ENCODE measurements around the gene WNK2. TPM values are rescaled to one million over a fixed set of nuclear protein-coding genes. Genes with fewer than 3 reads are reported as not detected.

WNK2 gene
- total and polyA plus RNA-seq, 4 donors, result 0.13 to 3.7 (median 2.9) TPM

GRCh38 chr9:93169444-93169843 is 14.5 kb upstream of the WNK2 start:
- H3K4me1 ChIP-seq (ENCODE audit: control insufficient read depth in 1 of 2, insufficient read depth in 2 of 2, low read length in 2 of 2), result no peaks in the 10 kb centered on the region
- H3K9me3 ChIP-seq (ENCODE audit: control insufficient read depth, low read length), result no peaks in the 10 kb centered on the region
- no peak for ATAC-seq (ENCODE audit: low FRiP score)
- 95 to 100% methylated on average over 1 of the region's 1 CpG for WGBS, 2 donors
- intact Hi-C loops (cut with DNase I), result loop anchor here (10.0 kb wide), 1 partner anchor 395 kb away; no protein-coding TSS in a partner anchor
- H3K27me3 ChIP-seq (ENCODE audit: control insufficient read depth in 1 of 2, insufficient read depth in 2 of 2, low read length in 1 of 2), result no peaks in the 10 kb centered on the region
- no peak overlapping the region for H3K27ac ChIP-seq (ENCODE audit: low read depth in 1 of 2, low read length in 2 of 2)
- H3K36me3 ChIP-seq (ENCODE audit: control insufficient read depth in 1 of 2, insufficient read depth in 2 of 2, low read length in 1 of 2), result no peaks in the 10 kb centered on the region
- no peak overlapping the region for H3K4me3 ChIP-seq (ENCODE audit: low read length in 2 of 2)
- no peak for DNase-seq

GRCh38 chr9:93170571-93170970 is 13.4 kb upstream of the WNK2 start:
- H3K27me3 ChIP-seq (ENCODE audit: control insufficient read depth in 1 of 2, insufficient read depth in 2 of 2, low read length in 1 of 2), result no peaks in the 10 kb centered on the region
- ATAC-seq (ENCODE audit: low FRiP score) (no peak), DNase-seq (no peak)
- H3K36me3 ChIP-seq (ENCODE audit: control insufficient read depth in 1 of 2, insufficient read depth in 2 of 2, low read length in 1 of 2), result no peaks in the 10 kb centered on the region
- no peaks in the 10 kb centered on the region for H3K9me3 ChIP-seq (ENCODE audit: control insufficient read depth, low read length)
- H3K27ac ChIP-seq (ENCODE audit: low read depth in 1 of 2, low read length in 2 of 2), result no peak overlapping the region
- WGBS, 2 donors, result 91 to 92% methylated on average over 8 of the region's 8 CpGs
- intact Hi-C loops (cut with DNase I), result no loop called here
- no peaks in the 10 kb centered on the region for H3K4me1 ChIP-seq (ENCODE audit: control insufficient read depth in 1 of 2, insufficient read depth in 2 of 2, low read length in 2 of 2)
- no peak overlapping the region for H3K4me3 ChIP-seq (ENCODE audit: low read length in 2 of 2)

- no peak for ATAC-seq (ENCODE audit: low FRiP score)
- intact Hi-C loops (cut with DNase I), result no loop called here
These were observed 12.5 kb upstream of the WNK2 start for GRCh38 chr9:93171261-93171990.

GRCh38 chr9:93172666-93173364 is 11.1 kb upstream of the WNK2 start:
- H3K27me3 ChIP-seq (ENCODE audit: control insufficient read depth in 1 of 2, insufficient read depth in 2 of 2, low read length in 1 of 2), result no peaks in the 10 kb centered on the region
- DNase-seq (no peak), ATAC-seq (ENCODE audit: low FRiP score) (no peak)
- no peak overlapping the region for H3K27ac ChIP-seq (ENCODE audit: low read depth in 1 of 2, low read length in 2 of 2)
- intact Hi-C loops (cut with DNase I), result no loop called here
- H3K9me3 ChIP-seq (ENCODE audit: control insufficient read depth, low read length), result no peaks in the 10 kb centered on the region
- no peaks in the 10 kb centered on the region for H3K4me1 ChIP-seq (ENCODE audit: control insufficient read depth in 1 of 2, insufficient read depth in 2 of 2, low read length in 2 of 2)
- H3K4me3 ChIP-seq (ENCODE audit: low read length in 2 of 2), result no peak overlapping the region
- 88% methylated on average over 20 of the region's 20 CpGs for WGBS, 2 donors
- H3K36me3 ChIP-seq (ENCODE audit: control insufficient read depth in 1 of 2, insufficient read depth in 2 of 2, low read length in 1 of 2), result no peaks in the 10 kb centered on the region

More at GRCh38 chr9:93171261-93171990, 12.5 kb upstream of the WNK2 start:
- no peak for DNase-seq
- Histone ChIP-seq H3K9me3 (ENCODE audit: control insufficient read depth, low read length) (no peaks in the 10 kb centered on the region), H3K36me3 (ENCODE audit: control insufficient read depth in 1 of 2, insufficient read depth in 2 of 2, low read length in 1 of 2) (no peaks in the 10 kb centered on the region), H3K27me3 (ENCODE audit: control insufficient read depth in 1 of 2, insufficient read depth in 2 of 2, low read length in 1 of 2) (no peaks in the 10 kb centered on the region), H3K27ac (ENCODE audit: low read depth in 1 of 2, low read length in 2 of 2) (no peak overlapping the region), H3K4me1 (ENCODE audit: control insufficient read depth in 1 of 2, insufficient read depth in 2 of 2, low read length in 2 of 2) (no peaks in the 10 kb centered on the region), H3K4me3 (ENCODE audit: low read length in 2 of 2) (no peak overlapping the region)
- 94 to 96% methylated on average over 8 of the region's 8 CpGs for WGBS, 2 donors

GRCh38 chr9:93173365-93174051 is 10.4 kb upstream of the WNK2 start:
- H3K4me3 ChIP-seq (ENCODE audit: low read length in 2 of 2), result no peak overlapping the region
- no peaks in the 10 kb centered on the region for H3K4me1 ChIP-seq (ENCODE audit: control insufficient read depth in 1 of 2, insufficient read depth in 2 of 2, low read length in 2 of 2)
- no peak overlapping the region for H3K27ac ChIP-seq (ENCODE audit: low read depth in 1 of 2, low read length in 2 of 2)
- no peaks in the 10 kb centered on the region for H3K27me3 ChIP-seq (ENCODE audit: control insufficient read depth in 1 of 2, insufficient read depth in 2 of 2, low read length in 1 of 2)
- DNase-seq (no peak), ATAC-seq (ENCODE audit: low FRiP score) (no peak)
- WGBS, 2 donors, result 87 to 88% methylated on average over 12 of the region's 12 CpGs
- intact Hi-C loops (cut with DNase I), result no loop called here
- no peaks in the 10 kb centered on the region for H3K9me3 ChIP-seq (ENCODE audit: control insufficient read depth, low read length)
- no peaks in the 10 kb centered on the region for H3K36me3 ChIP-seq (ENCODE audit: control insufficient read depth in 1 of 2, insufficient read depth in 2 of 2, low read length in 1 of 2)

GRCh38 chr9:93174976-93175375 is 9.0 kb upstream of the WNK2 start:
- DNase-seq, result no peak
- Histone ChIP-seq H3K27ac (ENCODE audit: low read depth in 1 of 2, low read length in 2 of 2) (no peak overlapping the region), H3K4me1 (ENCODE audit: control insufficient read depth in 1 of 2, insufficient read depth in 2 of 2, low read length in 2 of 2) (no peaks in the 10 kb centered on the region), H3K27me3 (ENCODE audit: control insufficient read depth in 1 of 2, insufficient read depth in 2 of 2, low read length in 1 of 2) (no peaks in the 10 kb centered on the region), H3K36me3 (ENCODE audit: control insufficient read depth in 1 of 2, insufficient read depth in 2 of 2, low read length in 1 of 2) (no peaks in the 10 kb centered on the region), H3K4me3 (ENCODE audit: low read length in 2 of 2) (no peak overlapping the region), H3K9me3 (ENCODE audit: control insufficient read depth, low read length) (no peaks in the 10 kb centered on the region)
- intact Hi-C loops (cut with DNase I), result no loop called here
- ATAC-seq (ENCODE audit: low FRiP score), result no peak
- 85 to 88% methylated on average over 3 of the region's 3 CpGs for WGBS, 2 donors

GRCh38 chr9:93177676-93178075 is 6.3 kb upstream of the WNK2 start:
- no peak for ATAC-seq (ENCODE audit: low FRiP score)
- no peak for DNase-seq
- H3K27me3 ChIP-seq (ENCODE audit: control insufficient read depth in 1 of 2, insufficient read depth in 2 of 2, low read length in 1 of 2), result no peaks in the 10 kb centered on the region
- no peaks in the 10 kb centered on the region for H3K4me1 ChIP-seq (ENCODE audit: control insufficient read depth in 1 of 2, insufficient read depth in 2 of 2, low read length in 2 of 2)
- 91 to 95% methylated on average over 6 of the region's 6 CpGs for WGBS, 2 donors
- no peaks in the 10 kb centered on the region for H3K9me3 ChIP-seq (ENCODE audit: control insufficient read depth, low read length)
- intact Hi-C loops (cut with DNase I), result no loop called here
- H3K27ac ChIP-seq (ENCODE audit: low read depth in 1 of 2, low read length in 2 of 2), result no peak overlapping the region
- no peaks in the 10 kb centered on the region for H3K36me3 ChIP-seq (ENCODE audit: control insufficient read depth in 1 of 2, insufficient read depth in 2 of 2, low read length in 1 of 2)
- no peak overlapping the region for H3K4me3 ChIP-seq (ENCODE audit: low read length in 2 of 2)

- intact Hi-C loops (cut with DNase I), result no loop called here
- ATAC-seq (ENCODE audit: low FRiP score) (no peak), DNase-seq (no peak)
- no peaks in the 10 kb centered on the region for H3K4me1 ChIP-seq (ENCODE audit: control insufficient read depth in 1 of 2, insufficient read depth in 2 of 2, low read length in 2 of 2)
- H3K4me3 ChIP-seq (ENCODE audit: low read length in 2 of 2), result no peak overlapping the region
- no peak overlapping the region for H3K27ac ChIP-seq (ENCODE audit: low read depth in 1 of 2, low read length in 2 of 2)
- H3K27me3 ChIP-seq (ENCODE audit: control insufficient read depth in 1 of 2, insufficient read depth in 2 of 2, low read length in 1 of 2), result no peaks in the 10 kb centered on the region
- no peaks in the 10 kb centered on the region for H3K36me3 ChIP-seq (ENCODE audit: control insufficient read depth in 1 of 2, insufficient read depth in 2 of 2, low read length in 1 of 2)
- WGBS, 2 donors, result 88 to 89% methylated on average over 22 of the region's 22 CpGs
- no peaks in the 10 kb centered on the region for H3K9me3 ChIP-seq (ENCODE audit: control insufficient read depth, low read length)
These were observed 4.8 kb upstream of the WNK2 start for GRCh38 chr9:93178851-93179786.
